Stomach (tissue), 4 donors: ENCODE data around the gene SEMA4D.

Experiments
- CTCF ChIP-seq, 7 experiments: fragments of 450-650 bp in 4 of 7; fragments of 200-600 bp in 3 of 7; sonication (generic) in 3 of 7; IDR thresholded peaks; one replicate each; pipeline ENCODE4 v1.5.1; 2016 to 2019; ENCODE audit warnings: antibody characterized with exemption in 7 of 7, control low read depth in 2 of 7, mild to moderate bottlenecking in 1 of 7
- EP300 ChIP-seq: sonication (generic); formaldehyde crosslinking; IDR thresholded peaks from one replicate; pipeline ENCODE4 v1.6.1; 2017; ENCODE audit warnings: antibody characterized with exemption
- POLR2AphosphoS5 ChIP-seq, 3 donors: sonication (generic); formaldehyde crosslinking; IDR thresholded peaks; one replicate each; pipeline ENCODE4 v1.6.1; 2016; ENCODE audit warnings: antibody characterized with exemption in 3 of 3

- TF ChIP-seq CTCF (IDR thresholded peaks at IDR 0.05) (no peak), EP300 (no peak), POLR2AphosphoS5 (IDR thresholded peaks at IDR 0.05) (no peak)
Observed at GRCh38 chr9:89404074-89404473, 93.8 kb downstream of the SEMA4D start.
